Stimulated activated CD8-positive, alpha-beta memory T cell treated with anti-CD3 and anti-CD28 coated beads, Interleukin-2, amount 100 ng/mL, for 1 hour (primary cell): ENCODE data around the gene DEK.
"Not testable (repeated sequence)": the region's sequence is repeated elsewhere in the genome, so short reads cannot be mapped to it uniquely, and the experiment has no call there.

Source experiments
- DNase-seq, 2 donors: peaks; one replicate each; pipeline ENCODE4 v3.0.0-alpha.2; 2020; ENCODE audit warnings: low read depth in 2 of 2

Gene DEK, protein sequence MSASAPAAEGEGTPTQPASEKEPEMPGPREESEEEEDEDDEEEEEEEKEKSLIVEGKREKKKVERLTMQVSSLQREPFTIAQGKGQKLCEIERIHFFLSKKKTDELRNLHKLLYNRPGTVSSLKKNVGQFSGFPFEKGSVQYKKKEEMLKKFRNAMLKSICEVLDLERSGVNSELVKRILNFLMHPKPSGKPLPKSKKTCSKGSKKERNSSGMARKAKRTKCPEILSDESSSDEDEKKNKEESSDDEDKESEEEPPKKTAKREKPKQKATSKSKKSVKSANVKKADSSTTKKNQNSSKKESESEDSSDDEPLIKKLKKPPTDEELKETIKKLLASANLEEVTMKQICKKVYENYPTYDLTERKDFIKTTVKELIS

DNA sequence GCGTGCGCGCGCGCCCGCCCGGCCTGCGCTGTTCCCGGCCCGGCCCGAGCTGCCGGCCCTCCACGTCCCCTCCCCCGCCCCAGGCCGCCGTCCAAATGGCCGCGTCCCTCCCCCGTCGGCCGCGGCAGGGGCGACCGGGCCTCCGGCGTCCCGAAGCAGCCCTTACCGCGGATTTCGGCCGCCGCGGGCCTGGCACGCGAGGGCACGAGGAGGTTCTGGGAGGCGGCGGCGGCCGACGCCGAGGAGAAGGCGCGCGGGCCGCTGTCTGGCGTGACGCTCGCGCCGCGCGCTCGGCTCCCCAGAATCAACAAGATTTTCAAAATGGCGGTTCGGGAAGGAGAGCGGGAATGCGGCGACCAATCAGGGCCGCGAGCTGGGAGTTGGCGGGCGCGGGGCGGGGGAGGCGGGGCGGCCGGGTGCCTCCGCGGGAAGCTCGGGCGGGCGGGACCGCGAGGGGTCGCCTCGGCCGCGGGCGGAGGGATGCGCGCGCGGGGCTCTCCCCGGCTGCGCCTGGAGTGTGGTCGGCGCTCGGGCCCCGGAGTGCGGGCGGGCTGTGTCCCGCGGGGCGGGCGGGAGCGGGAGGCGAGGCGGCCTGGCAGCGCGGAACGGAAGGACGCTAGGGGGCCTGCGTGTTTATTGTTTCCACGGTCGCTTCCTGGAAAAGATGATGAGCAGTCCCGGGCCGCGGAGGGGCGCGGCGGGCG is at the start of gene DEK:
Gene DEK (minus strand): TSS at position 312 of the 704 bp plus-strand sequence. CDS start 543 bp downstream, outside the sequence.
- peak; percentile 72 to 79 for DNase-seq

DNA sequence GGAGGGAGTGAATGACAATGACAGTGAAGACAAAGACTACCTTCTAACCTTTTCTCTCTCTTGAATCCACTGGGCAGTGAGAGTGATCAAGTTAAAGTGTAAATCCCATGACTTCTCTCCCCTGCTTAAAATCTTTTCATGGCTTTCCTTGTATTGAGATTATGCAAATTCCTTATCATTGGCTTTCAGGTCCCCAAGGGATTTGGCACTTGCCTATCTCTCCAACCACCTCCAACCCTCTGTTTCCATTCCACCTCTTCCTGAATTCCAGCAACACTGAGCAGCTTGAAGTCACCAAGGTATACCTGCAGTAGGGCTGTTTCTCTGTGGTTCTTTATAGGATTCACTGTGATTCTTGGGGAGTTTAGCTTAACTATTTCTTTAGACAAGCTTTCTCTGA is 48.0 kb upstream of the DEK start:
- DNase-seq, result no peak

DNA sequence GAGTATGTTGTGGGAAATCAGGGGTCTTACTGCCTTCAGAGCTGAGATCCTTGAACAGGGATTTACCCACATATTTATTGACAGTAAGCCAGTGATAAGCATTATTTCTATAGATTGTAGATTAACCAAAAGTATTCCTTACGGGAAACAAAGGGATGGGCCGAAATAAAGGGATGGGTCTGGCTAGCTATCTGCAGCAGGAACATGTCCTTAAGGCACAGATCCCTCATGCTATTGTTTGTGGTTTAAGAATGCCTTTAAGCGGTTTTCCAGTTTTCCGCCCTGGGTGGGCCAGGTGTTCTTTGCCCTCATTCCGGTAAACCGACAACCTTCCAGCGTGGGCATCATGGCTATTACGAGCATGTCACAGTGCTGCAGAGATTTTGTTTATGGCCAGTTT is 45.7 kb upstream of the DEK start:
- not testable (repeated sequence) for DNase-seq

DNA sequence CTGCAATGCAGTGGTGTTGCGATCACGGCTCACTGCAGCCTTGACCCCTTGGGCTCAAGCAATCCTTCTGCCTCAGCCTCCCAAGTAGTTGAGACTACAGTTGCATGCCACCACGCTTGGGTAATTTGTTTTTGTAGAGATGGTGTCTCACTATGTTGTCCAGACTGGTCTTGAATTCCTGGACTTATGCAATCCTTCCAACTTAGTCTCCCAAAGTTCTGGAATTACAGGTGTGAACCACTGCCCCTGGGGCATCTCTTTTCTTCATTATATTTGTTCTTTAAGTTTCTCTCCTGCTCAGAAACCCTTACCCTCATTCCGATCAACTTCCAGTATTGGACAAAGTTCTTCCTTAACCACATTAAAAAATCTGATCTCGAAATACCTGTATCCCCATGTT is 44.7 kb upstream of the DEK start:
- no peak for DNase-seq

DNA sequence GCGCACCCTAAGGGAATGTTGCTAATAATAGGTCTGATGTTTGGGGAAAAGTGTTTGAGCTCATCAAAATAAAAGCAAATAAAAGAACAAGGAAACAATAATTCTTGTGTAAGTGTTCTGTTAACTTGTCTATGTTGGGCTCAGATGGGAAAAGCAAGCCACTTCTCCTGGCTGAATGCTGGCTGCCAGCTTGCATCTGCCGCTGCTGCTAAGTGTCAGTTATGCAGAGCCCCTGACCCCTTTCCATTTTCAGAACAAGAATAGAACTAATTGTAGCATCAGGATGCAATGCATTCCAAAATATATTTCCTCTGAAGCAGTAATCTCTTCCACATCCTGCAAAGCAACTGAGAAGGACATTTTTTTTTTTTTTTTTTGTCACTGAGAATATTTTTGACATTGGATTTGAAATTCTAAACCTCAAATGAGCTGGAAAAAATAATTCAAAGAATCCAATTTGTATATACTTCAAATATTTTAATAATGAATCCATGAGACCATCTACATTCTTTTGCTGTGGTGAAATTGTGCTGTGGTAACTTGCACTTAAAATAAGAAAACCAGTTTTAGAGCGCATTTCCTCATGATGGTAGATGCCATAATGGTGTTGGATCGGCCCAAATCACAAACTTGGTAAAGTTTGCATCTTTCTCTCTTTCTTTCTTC is 43.9 kb upstream of the DEK start:
- no peak for DNase-seq

DNA sequence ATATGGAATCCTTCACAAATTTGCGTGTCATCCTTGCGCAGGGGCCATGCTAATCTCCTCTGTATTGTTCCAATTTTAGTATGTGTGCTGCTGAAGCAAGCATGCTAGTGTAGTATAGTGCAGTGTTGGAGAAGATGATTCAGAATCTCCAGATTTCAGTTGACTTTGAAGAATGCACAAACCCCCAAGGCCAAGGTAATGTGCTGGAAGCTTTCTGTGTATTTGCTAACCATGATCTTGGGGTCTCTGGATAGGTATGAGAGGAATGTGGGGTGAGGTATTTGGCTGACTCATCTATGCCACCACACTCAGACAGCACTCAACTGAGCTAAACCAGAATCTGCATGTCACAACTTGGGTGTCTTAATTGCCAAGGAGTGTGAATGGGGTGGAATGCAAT is 42.6 kb upstream of the DEK start:
- no peak for DNase-seq

DNA sequence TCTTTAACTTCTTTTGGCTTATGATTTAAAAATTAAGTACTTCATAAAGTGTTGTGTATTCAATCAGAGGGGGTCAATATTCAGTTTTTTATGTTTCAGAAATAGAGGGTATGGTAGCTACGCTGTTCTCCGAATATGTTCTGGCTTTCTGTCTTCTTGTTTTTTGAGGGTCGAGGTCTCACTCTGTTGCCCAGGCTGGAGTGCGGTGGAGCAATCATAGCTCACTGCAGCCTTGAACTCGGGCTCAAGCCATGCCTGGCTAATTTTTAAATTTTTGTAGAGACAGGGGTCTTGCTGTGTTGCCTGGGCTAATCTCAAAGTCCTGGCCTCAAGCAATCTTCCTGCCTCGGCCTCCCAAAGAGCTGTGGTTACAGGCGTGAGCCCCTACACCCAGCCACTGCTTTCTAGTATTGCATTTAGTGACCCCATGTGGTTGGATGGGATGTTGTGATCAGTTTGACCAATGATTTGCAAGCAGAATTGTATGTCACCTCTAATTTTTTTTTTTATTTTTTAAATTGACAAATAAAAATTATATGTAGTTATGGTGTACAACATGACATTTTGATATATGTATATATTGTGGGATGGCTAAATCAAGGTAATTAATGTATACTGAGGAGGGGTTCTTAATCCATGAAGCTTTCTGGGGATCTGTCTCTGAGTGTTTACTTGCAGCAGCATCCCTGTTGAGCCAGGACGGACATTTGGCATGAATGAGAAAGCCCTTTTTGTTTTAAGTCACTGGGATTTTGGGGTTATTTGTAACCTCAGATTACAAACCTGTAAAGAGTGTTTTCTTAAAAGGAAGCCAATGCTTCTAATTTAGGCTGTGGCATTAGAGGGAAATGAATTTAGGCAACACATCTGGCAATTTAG is 38.5 kb upstream of the DEK start:
- no peak for DNase-seq

DNA sequence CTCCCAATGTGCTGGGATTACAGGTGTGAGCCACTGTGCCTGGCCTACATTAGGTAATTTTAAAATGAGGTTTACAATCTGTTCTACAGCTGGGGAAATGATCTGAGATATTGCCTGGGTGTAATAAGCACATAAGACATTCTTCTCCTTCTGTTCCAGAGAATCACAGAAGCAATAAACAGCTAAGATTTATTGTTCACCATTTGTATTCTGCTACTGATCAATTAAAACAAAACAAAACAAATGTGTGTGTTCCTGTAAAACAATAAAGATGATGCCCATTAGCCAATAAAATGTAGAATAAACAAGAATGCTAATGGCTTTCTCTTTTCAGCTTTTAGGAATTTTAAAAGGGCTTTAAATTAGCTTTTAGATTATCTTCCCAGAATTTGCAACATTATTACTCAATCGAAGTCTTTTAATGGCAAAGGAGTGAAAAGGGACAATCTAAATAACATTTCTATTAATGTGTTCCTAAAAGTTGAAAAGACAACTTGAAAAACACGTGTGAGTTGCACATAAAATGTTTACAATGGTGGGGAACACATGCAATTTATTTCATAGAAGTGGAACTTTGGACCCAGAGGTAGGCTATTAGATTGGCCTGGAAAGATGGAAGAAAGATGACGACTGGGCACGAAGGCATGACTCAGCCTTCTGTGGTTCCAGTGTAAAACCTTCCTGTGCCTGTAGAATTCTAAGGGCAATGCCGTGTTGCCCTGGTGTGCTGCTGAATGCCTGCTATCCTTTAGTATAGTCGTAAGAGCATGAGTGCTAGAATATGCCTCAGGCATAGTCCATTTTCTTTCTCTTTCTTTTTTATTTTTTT is 29.0 kb upstream of the DEK start:
- DNase-seq, result no peak

DNA sequence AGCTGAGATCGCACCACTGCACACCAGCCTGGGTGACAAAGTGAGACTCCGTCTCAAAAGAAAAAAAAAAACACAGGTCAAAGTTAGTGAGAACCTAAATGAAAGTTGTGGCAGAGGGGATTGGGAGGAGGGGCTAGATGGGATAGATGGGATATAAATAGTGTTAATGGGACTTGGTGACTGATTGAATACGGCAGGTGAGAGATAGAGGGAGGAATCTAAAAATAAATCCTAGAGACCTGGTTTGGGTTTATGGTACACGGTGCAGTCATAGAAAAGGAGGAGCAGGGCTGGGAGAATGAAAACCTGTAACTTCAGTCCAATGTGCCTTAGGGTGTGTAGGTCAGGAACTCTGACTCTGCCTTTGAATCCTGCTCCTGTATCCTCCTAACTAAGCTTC is 25.0 kb upstream of the DEK start:
- DNase-seq, result no peak

DNA sequence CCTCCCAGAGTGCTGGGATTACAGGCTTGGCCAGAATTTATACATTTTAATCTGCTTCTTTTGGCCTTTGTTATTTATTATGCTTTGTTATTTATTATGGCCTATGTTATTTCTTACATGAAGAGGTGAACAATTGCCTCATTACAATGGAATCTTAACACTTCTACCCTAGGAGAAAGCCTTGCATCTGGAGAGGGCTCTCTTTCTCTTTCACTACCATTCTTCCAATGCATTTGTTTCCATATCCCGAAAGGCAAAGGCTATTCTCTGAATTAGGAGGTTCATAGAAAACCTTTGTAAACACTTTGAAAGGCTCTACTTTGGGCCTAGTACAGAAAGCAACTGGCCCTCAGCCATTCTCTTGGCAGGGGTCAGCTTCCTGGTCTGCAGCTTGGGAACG is 19.9 kb upstream of the DEK start:
- DNase-seq, result no peak

DNA sequence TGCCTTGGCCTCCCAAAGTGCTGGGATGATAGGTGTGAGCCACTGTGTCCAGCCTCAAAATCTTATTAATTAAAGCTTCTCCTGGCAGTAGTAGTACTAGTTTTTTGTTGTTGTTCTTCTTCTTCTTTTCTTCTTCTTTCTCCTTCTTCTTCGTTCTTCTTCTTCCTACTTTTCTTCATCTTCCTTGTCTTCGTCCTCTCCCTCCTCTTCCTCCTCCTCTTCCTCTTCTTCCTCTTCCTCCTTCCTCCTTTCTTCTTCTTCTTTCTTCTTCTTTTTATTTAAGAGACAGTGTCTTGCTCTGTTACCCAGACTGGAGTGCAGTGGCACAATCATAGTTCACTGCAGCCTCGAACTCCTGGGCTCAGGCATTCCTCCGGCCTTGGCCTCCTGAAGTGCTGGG is 17.2 kb upstream of the DEK start:
- DNase-seq, result no peak

DNA sequence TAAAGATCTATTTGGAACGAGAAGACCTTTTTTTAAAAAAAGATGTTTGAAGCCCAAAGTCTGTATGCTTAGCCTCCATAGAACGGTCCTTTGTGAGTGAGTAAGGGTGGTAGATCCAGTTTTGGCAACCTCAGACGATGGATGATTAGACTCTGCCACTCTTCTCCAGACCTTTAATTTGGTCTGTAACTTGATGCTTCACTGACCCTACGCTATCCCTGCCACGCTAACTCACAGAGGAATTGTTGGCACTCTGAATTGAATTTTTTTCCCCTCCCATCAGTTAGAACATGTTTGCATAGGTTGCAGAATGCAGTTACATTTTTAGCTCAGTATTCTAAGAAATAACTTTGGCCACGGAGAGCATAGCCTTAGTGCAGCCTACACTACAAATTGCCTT is 15.8 kb upstream of the DEK start:
- no peak for DNase-seq

DNA sequence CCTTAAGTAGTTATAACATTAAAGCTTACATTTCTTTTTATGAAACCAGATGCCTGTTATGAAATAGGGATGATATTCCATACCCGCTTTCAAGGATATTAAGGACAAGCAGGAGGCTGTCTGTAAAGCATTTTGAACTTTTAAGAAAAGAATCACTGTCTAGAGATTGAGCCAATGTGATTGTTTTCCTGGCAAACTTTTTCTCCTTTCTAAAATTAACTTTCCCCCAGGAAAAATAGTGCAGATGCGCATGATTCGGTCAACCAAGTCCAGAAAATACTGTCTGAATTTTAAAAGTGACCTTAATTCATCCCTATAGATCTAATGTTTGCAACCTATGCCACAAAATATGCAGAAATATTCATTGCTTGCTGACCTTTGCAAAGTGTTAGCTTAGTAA is 15.1 kb upstream of the DEK start:
- no peak for DNase-seq

DNA sequence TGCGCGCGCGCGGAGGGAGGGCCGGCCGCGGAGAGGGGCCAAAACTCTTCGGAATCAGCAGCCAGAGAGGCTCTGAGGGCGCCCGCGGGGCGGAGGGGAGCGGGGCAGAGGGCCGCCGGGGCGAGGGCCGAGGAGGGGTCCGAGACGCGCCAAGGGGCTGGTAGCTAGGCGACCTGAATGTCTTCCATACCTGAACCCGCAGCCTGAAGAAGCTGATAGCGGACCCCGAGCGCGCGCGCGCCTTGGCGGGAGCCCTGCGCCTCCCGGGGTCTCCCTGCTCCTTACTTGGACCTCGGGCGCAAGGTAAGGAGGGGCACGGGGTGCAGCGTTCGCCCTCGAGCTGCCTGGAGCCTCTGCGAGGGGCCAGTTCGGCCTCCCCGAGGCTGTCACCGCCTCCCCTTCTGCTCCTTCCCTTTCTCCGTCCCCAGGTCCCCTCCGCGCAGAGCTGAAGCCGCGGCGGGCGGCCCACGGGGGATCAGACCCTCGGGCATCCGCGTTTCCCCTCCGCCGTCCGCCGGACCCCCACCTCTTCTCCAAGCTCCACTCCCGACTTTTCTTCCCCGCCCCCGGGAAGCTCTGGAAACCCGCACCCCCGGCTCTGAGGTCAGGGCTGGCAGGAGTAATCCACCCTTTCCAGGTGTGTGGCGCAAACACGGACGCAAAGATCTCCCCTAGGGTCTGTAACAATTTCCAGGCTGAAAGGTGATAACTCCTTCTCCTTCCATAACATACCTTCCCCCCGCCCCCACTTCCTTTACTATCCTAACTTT is 13.1 kb upstream of the DEK start:
- DNase-seq, result no peak

DNA sequence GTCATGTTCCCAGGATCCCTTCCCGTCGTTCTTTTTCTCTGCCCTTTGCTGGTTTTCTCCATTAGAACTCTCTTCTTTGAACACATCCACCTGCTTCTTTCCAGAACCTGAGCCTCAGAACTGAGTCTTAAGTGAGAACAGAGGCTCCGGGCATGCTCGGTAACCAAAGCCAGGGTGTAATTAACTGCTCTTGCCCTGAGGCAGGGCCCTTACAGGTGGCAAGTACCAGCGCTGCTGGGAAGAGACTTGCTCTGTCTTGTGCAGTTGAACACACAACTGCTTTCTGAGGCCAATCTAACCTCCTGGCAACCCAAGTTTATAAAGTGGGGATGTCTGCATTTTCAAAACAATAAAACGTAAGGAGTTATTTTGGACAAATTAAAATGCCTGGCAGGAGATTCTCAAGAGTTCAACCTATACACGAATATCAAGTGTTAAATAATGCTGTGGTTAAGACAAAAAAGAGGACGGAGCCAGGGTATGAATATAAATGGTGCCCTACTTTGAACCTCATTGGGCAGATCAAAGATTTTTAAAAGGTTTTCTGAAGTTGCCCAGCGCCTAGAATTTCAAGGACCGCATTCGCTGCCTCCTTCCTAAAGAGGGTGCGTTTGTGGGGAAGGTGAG is 12.4 kb upstream of the DEK start:
- DNase-seq, result no peak

DNA sequence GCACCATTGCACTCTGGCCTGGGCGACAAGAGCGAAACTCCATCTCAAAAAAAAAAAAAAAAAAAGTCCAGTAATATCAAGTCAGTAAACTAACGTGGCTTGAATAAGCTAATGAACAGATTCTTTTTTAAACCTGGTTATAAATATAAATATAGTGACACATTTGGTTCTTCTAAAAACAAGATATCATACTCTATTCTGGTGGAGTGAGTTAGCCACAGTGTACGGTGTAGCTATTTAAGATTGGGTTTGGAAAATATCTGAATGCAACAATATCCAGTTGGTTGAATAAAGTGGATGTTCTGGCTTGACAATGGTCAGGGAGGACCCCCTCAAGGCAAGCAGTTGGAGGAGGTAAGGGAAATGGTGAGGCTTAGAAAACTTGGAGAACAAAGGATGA is 5.9 kb upstream of the DEK start:
- DNase-seq, result no peak

DNA sequence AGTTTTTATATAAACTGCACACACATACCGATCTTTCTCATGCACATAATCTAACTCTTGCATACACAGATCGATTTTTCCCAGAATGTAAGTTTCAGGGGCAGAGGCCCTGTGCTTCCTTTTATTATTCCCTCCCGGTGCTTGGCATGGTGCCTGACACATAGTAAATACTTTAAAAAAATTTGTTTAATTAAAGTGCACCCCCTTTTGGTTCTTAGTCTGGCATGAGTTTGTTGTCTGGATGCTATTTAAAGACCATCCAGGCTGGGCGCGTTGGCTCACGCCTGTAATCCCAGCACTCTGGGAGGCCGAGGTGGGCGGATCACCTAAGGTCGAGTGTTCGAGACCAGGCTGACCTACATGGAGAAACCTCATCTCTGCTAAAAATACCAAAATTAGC is 5.4 kb upstream of the DEK start:
- no peak for DNase-seq

DNA sequence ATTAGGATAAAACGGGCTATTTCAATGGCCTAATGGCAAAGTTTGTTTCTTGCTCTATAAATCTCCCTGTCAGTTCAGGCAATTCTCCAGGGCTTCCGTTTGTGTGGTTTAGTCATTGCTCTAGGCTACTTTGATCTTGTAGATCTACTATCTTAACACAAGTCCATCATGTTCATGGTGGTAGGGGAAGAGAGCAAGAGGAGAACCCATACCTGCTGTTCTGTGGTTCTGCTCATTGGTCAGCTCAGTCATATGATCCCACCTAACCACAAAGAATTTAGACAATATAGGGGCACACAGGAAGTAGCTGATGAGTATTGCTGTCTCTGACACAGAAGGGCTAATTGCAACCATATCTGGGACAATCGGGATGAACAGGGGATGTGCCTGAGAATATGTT is 4.9 kb upstream of the DEK start:
- DNase-seq, result no peak

DNA sequence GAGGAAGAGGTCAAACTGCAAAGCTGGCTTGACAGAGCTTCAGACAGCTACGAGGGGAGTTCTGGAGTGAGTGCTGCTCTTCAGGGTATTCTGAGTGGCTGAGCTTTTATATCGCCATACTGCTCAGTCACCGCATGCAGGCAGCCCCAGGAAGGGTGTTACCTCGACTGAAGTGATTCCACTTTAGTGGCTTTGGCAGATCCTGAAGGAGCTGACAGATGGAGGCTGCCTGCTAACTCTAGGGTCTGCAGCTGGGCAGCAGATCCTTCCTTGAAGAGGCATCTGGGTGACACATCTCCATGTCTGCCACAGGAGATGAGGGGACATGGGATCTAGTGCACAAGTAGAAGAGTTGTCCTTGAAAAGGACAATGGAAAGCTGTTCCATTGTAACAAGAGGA is 3.7 kb upstream of the DEK start:
- no peak for DNase-seq

DNA sequence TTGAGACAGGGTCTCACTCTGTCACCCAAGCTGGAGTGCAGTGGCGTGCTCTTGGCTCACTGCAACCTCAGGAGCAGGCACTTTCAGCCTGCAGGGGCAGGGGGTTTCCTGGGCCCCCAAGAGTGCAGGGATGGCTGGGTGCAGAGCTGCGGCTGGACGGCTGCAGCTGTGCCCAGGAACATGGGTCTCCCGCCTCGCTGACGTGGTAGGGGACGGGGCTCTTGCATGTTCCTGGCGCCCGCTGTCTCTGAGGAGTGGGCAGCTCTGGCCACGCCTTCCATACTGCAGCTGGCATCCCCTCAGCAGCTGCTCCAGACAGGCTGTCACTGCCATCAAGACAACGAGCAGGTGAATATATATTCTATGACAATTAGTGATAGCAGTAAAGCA is 2.2 kb upstream of the DEK start:
- no peak for DNase-seq
